Activated CD8-positive, alpha-beta memory T cell treated with anti-CD3 and anti-CD28 coated beads, Interleukin-2, amount 50 U/mL, for 24 hours (primary cell): ENCODE results near the gene GAREM1.
A peak's percentile ranks its signal among the peaks of the same experiment; 100 is the strongest.
"Not testable (repeated sequence)": the region's sequence is repeated elsewhere in the genome, so short reads cannot be mapped to it uniquely, and the experiment has no call there.

Source experiments
- DNase-seq: peaks from one replicate; pipeline ENCODE4 v3.0.0-alpha.2; 2020; ENCODE audit errors: extremely low read depth

Gene GAREM1

GRCh38 chr18:32470714-32471633, at the start of gene GAREM1:
GAREM1 (minus strand) TSS chr18:32470882; CDS start chr18:32470428, 454 bp downstream.
- peak; percentile 36 for DNase-seq

- DNase-seq: no peak
These were observed 40.5 kb upstream of the GAREM1 start for GRCh38 chr18:32511147-32511546.

- DNase-seq: no peak
These were observed 38.4 kb upstream of the GAREM1 start for GRCh38 chr18:32509111-32509510.

GRCh38 chr18:32507093-32507492, 36.4 kb upstream of the GAREM1 start:
- DNase-seq: no peak

GRCh38 chr18:32502014-32502413, 31.3 kb upstream of the GAREM1 start:
- DNase-seq: no peak

DNA sequence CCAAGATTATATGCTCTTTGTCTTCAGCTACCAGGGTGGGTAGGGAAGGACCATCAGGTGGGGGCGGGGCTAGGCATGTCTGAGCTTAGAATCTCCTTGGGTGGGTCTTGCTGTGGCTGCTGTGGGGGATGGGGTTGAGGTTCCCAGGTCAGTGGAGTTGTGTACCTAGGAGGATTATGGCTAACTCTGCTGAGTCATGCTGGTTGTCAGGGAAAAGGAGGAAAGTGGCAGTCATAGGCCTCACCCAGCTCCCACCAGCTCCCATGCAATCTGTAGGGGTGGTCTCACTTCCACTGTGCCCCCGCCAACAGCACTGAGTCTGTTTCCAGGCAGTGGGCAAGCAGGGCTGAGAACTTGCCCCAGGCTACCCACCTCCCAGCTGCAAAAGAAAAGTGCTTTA, 30.6 kb upstream of the GAREM1 start:
- DNase-seq: not testable (repeated sequence)

- no peak for DNase-seq
These were observed 12.3 kb upstream of the GAREM1 start for GRCh38 chr18:32483002-32483401.

DNA sequence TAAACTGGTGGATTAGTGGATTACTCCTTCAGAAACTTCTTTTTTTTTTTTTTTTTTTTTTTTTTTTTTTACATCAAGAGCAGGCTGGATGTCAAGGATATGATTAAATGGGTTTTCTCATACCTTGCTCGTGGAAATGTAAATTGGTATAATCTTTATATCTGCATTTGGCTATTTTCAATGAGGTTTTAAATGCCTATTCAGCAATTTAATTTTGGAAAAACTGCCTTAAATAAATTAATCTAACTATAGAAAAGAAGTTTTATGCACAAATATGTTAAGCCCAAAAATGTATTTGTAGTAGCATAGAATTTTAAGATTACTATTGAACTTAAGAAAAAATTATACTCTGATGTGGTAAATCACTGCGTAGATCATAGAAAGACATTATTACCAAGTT, 11.4 kb upstream of the GAREM1 start:
- no peak for DNase-seq

DNA sequence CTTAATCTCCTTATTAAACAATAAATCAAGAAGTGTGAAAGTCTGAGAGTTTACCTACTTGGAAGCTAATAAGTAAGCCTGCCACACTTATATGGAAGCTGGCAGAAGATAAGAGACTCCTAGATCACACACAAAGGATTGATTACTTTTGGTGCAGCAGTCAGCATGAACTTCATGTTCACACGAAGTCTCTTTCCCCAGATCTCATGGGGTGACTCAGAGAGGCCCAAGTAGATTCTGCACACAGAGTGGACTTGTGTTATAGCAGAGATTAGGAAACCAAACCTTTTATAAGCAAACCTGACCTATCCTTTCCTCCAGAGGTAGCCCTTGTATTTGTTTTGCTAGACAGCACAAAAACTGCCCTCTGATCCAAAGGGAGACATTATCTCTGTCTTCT, 9.9 kb upstream of the GAREM1 start:
- DNase-seq: no peak

GRCh38 chr18:32478807-32479206, 8.1 kb upstream of the GAREM1 start:
- DNase-seq: no peak

- no peak for DNase-seq
These were observed 7.6 kb upstream of the GAREM1 start for GRCh38 chr18:32478317-32478716.

GRCh38 chr18:32476106-32476505, 5.4 kb upstream of the GAREM1 start:
- DNase-seq: no peak

- DNase-seq: not testable (repeated sequence)
These were observed 4.4 kb upstream of the GAREM1 start for GRCh38 chr18:32475069-32475468.

DNA sequence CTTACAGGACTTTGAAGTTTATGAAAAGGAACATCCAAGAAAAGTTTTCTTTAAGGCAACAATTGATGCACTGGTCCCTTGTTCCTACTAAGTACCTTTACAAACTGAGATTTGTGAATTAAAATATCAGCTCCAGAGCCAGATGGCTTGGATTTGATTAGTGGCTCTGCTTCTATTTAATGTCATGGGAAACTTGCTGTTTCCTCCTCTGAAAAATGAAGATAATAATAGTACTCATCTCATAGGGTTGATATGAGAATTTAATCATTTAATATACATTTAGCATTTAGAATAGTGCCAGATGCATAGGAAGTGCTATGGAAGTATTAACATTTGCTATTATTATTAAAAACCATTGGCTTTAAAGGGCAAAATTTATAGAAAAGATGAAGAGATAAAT, 2.6 kb upstream of the GAREM1 start:
- DNase-seq: no peak

- DNase-seq: no peak
These were observed 2.2 kb upstream of the GAREM1 start for GRCh38 chr18:32472841-32473240.

- DNase-seq: no peak
These were observed 295 bp downstream of the GAREM1 start for GRCh38 chr18:32470460-32470713.

DNA sequence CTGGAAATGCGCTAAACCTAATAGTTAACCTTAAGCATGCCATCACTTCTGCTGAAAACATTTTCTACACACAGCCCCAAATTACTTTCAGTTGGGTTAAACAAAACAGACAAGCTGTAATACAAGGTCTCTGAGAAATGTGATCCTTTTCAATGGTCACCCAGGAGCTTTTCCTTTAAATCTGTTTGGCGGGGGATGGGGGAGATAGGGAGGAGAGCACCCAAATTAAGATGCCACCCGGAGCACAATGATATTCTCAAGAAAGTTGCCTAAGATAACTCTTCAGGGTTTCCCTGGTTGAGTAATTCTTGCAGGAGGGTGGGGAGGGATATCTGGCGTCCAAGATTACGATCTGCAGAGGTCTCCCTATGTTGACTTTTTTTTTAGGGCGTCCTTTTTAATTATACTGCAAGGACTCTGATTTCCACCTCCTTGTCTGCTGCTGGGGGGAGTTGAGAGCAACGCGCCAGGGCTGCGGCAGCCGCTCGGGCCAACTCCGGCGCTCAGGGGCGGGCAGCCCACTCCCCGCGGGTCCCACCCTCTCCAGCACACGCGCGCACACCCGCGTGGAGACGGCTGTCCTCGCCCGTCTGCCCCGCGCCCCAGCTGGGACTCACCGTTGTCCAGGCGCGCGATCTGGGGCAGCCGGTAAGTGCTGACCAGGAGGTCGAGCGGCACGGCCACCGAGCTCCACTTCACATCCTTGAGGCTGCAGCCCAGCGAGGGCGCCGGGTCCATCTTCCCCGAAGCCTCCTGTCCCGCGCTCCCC, 807 bp downstream of the GAREM1 start:
- DNase-seq: no peak

DNA sequence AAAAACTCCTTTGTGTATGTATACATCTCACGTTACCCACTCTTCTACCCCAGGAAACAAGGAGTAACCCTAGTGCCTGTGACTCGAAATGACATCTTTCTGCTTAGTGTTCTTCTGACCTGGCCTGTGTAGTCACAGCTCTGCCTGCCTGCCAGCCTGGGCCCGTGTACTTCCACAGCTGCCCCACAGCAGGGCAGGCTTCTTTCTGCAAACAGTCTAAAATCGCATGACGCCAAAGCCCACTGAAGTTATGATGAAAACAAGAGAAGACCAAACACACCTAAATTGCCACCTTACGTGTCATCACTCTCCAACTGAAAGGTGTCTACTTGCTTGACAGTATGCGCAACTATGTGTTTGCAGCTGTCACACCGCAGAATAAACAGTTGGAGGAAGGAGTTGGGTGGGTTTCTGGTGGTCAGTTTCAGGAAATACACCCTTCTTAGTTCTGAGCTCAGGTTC, 1.5 kb downstream of the GAREM1 start:
- no peak for DNase-seq

- no peak for DNase-seq
These were observed 2.4 kb downstream of the GAREM1 start for GRCh38 chr18:32468147-32468845.

DNA sequence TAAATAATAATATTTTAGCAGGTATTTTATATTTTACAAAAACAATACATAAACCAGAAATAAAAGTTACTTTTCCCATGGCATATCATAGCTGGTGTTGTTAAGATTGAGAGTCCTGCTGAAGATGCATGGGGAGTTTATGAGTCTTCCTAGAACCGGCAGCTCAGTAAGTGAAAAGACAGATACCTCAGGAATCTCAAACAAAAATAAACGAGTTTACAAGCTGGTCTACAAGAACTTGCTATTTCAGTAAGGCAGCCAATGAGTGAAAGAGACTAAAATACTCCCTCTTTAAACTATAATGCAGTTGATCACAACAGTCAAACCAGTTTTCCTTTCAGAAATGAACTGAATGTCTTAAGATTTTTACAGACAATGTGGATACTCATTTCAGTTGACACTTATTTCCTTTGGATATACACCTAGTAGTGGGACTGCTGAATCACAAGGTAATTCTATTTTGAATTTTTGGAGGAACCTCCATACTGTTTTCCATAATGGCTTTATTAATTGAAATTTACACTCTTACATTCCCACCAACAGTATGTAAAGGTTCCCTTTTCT, 8.9 kb downstream of the GAREM1 start:
- no peak for DNase-seq

GRCh38 chr18:32460171-32460731, 10.4 kb downstream of the GAREM1 start:
- DNase-seq: no peak
